Left lung (tissue), 10 donors: ENCODE results near the gene CEP70. TPM values are rescaled to one million over a fixed set of nuclear protein-coding genes. Genes with fewer than 3 reads are reported as not detected.
"Not testable (repeated sequence)": the region's sequence is repeated elsewhere in the genome, so short reads cannot be mapped to it uniquely, and the experiment has no call there.

Source experiments
- ATAC-seq: fragments of 200-7000 bp; cut with Tn5 transposase; one replicate; pipeline ENCODE4 v1.9.1; 2020; ENCODE audit warnings: moderate library complexity
- DNase-seq, 4 donors: peaks; one replicate each; pipeline ENCODE4 v3.0.0-alpha.2; 2013 to 2020
- H3K27ac ChIP-seq, 2 donors: fragments of 200-600 bp; sonication (generic) in 1 of 2; one replicate each; pipeline versions ENCODE4 v1.5.0 to v1.8.0; 2020 to 2021
- H3K27me3 ChIP-seq, 2 donors: fragments of 200-600 bp; sonication (generic) in 1 of 2; one replicate each; pipeline versions ENCODE4 v1.5.0 to v1.8.0; 2020 to 2021
- H3K36me3 ChIP-seq, 2 donors: fragments of 200-600 bp; sonication (generic) in 1 of 2; one replicate each; pipeline versions ENCODE4 v1.5.0 to v1.8.0; 2020 to 2021
- H3K4me1 ChIP-seq, 2 donors: fragments of 200-600 bp; one replicate each; pipeline ENCODE4 v1.8.0; 2021
- H3K4me3 ChIP-seq, 2 donors: fragments of 200-600 bp; sonication (generic) in 1 of 2; one replicate each; pipeline versions ENCODE4 v1.5.0 to v1.8.0; 2020 to 2021; ENCODE audit warnings: mild to moderate bottlenecking in 1 of 2
- H3K9me3 ChIP-seq, 2 donors: fragments of 200-600 bp; sonication (generic) in 1 of 2; one replicate each; pipeline versions ENCODE4 v1.5.0 to v1.8.0; 2020 to 2021
- CTCF ChIP-seq, 2 donors: fragments of 200-600 bp; sonication (generic) in 1 of 2; IDR thresholded peaks; one replicate each; pipeline versions ENCODE4 v1.5.0 to v1.8.0; 2021; ENCODE audit warnings: antibody characterized with exemption in 2 of 2
- intact Hi-C, 2 donors: fragments of 100-400 bp; cut with DNase I; formaldehyde crosslinking; loops; one replicate each; pipeline versions ENCODE4 v1.11.2 to v1.14.2; 2022
- polyA plus RNA-seq, 6 donors: library from polyadenylated mRNA; unstranded; fragments of 120-200 nt; gene quantifications; one replicate each; pipeline ENCODE4 v1.2.1, GENCODE V29; 2013; ENCODE audit not compliant: insufficient read length in 6 of 6
- total RNA-seq, 2 donors: library from RNA; stranded (reverse); fragmentation: NEBNext Ultra II Directional; extraction: Animal tissue kit (Norgen Biotek cat#: 25700); gene quantifications; one replicate each; pipeline ENCODE4 v1.2.1, GENCODE V29; 2021
- donor health status: DM: no; HTN: yes; CAD: no.
- donor health status: DM: no; HTN: no; CAD: no.

Gene CEP70
- total and polyA plus RNA-seq, 8 donors: 31.2 to 65.4 (median 55.4) TPM

- no peak for DNase-seq
- TF ChIP-seq CTCF (IDR thresholded peaks at IDR 0.05): no peak
- Histone ChIP-seq H3K36me3 (peaks cover 0 to 48% of the 10 kb centered on the region in 2 donors), H3K27me3 (no peaks in the 10 kb centered on the region), H3K27ac (no peak overlapping the region), H3K4me1 (no peaks in the 10 kb centered on the region), H3K4me3 (no peak overlapping the region), H3K9me3 (peaks cover 2 to 67% of the 10 kb centered on the region in 2 donors)
- ATAC-seq: no peak
- intact Hi-C loops: no loop called here
Measured at GRCh38 chr3:138549179-138549977, 44.7 kb downstream of the CEP70 start.

- Histone ChIP-seq H3K36me3 (peaks cover 0 to 65% of the 10 kb centered on the region in 2 donors), H3K9me3 (peaks cover 2 to 78% of the 10 kb centered on the region in 2 donors), H3K27ac (no peak overlapping the region), H3K4me1 (no peaks in the 10 kb centered on the region), H3K27me3 (no peaks in the 10 kb centered on the region), H3K4me3 (no peak overlapping the region)
- ATAC-seq (no peak), DNase-seq (no peak)
- TF ChIP-seq CTCF (IDR thresholded peaks at IDR 0.05): no peak
- intact Hi-C loops: no loop called here
Measured at GRCh38 chr3:138547342-138547975, 46.6 kb downstream of the CEP70 start.

DNA sequence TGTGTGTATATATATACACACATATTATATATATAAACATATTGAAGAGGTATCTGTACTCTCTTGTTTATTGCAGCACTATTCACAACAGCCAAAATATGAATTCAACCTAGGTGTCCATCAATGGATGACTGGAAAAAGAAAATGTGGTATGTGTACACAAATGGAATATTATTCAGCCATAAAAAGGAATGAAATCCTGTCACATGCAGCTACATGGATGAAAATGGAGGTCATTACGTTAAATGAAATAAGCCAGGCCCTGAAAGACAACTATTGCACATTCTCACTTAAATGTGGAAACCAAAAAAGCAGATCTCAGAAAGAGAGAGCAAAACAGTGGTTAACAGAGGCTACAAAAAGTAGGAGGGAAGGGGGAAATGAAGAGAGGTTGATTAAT lies 49.5 kb downstream of the CEP70 start:
- TF ChIP-seq CTCF (IDR thresholded peaks at IDR 0.05): no peak
- peaks cover 2 to 89% of the 10 kb centered on the region in 2 donors for H3K9me3 ChIP-seq
- H3K36me3 ChIP-seq: peaks cover 0 to 78% of the 10 kb centered on the region in 2 donors
- no peak overlapping the region for H3K4me3 ChIP-seq
- H3K4me1 ChIP-seq: no peaks in the 10 kb centered on the region
- DNase-seq (no peak), ATAC-seq (no peak)
- no peaks in the 10 kb centered on the region for H3K27me3 ChIP-seq
- intact Hi-C loops: no loop called here
- H3K27ac ChIP-seq: no peak overlapping the region

DNA sequence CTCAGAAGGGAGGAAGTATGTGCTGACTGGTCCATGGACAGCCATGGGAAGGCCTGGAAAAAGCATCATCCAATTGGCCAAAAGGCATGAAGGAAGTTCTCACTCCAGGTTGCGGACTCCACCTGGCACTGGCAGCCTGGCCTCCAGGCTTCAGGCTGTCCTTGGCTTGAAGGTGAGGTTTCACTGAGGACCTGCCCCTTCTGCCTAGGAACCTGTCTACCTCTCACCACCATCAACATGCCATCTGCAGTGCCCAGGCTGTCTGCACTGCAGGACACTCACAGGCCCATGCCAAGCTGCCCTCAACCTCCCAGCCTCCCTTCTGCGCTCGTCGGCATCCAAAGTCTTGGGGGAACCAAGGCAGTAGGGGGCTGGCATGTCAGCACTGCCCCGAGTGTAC lies 51.1 kb downstream of the CEP70 start:
- Histone ChIP-seq H3K36me3 (peaks cover 0 to 63% of the 10 kb centered on the region in 2 donors), H3K27me3 (no peaks in the 10 kb centered on the region), H3K27ac (no peak overlapping the region), H3K9me3 (peaks cover 2 to 78% of the 10 kb centered on the region in 2 donors), H3K4me1 (no peaks in the 10 kb centered on the region), H3K4me3 (no peak overlapping the region)
- intact Hi-C loops: no loop called here
- no peak for TF ChIP-seq CTCF (IDR thresholded peaks at IDR 0.05)
- no peak for DNase-seq
- ATAC-seq: no peak

DNA sequence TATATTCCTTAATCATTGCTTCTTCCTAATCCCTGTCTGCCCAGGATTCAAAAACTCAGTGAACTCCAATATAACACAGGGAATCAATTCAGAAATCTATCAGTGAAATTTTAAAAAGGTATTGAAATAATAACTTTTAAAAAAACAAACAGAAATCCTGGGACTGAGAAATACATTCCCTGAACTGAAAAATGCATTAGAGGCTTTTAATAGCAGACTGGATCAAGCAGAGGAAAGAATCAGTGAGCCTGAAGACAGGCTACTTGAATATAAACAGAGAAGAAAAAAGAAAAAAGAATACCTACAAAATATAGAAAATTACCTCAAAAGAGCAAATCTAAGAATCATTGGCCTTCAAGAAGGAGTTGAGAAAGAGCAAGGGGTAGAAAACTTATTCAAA lies 54.7 kb downstream of the CEP70 start:
- H3K27ac ChIP-seq: no peak overlapping the region
- no peak for TF ChIP-seq CTCF (IDR thresholded peaks at IDR 0.05)
- ATAC-seq (no peak), DNase-seq (no peak)
- peaks cover 0 to 45% of the 10 kb centered on the region in 2 donors for H3K9me3 ChIP-seq
- peaks cover 0 to 30% of the 10 kb centered on the region in 2 donors for H3K36me3 ChIP-seq
- no peaks in the 10 kb centered on the region for H3K4me1 ChIP-seq
- intact Hi-C loops: no loop called here
- H3K27me3 ChIP-seq: no peaks in the 10 kb centered on the region
- H3K4me3 ChIP-seq: no peak overlapping the region

DNA sequence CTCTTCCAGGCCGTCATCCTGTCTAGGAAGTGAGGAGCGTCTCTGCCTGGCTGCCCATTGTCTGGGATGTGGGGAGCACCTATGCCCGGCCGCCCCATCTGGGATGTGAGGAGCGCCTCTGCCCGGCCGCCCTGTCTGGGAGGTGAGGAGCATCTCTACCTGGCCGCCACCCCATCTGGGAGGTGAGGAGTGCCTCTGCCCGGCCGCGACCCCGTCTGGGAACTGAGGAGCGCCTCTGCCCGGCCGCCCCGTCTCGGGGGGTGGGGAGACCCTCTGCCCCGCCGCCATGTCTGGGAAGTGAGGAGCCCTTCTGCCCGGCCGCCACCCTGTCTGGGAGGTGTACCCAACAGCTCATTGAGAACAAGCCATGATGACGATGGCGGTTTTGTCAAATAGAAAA lies 72.6 kb downstream of the CEP70 start:
- H3K27ac ChIP-seq, H3K27me3 ChIP-seq, intact Hi-C loops, H3K4me3 ChIP-seq, H3K4me1 ChIP-seq, ATAC-seq, H3K9me3 ChIP-seq: not testable (repeated sequence)
- peaks cover 0 to 23% of the 10 kb centered on the region in 2 donors for H3K36me3 ChIP-seq
- peak in 1 of 4 donors; percentile 72 for DNase-seq
